H1 (cell line): Measurements from ENCODE around the gene CIZ1. TPM values are rescaled to one million over a fixed set of nuclear protein-coding genes. Genes with fewer than 3 reads are reported as not detected.

Experiments
- CTCF ChIA-PET: fragments of 300-600 bp; sonication (Branson Sonifier 250); formaldehyde crosslinking; loops from one replicate; lab custom pipeline; 2021; ENCODE audit not compliant: partially characterized antibody; lab: Charles Lee
- POLR2A ChIA-PET: fragments of 300-600 bp; sonication (Branson Sonifier 250); formaldehyde crosslinking; loops from one replicate; lab custom pipeline; 2021; ENCODE audit warnings: inconsistent platforms; ENCODE audit not compliant: partially characterized antibody; lab: Charles Lee
- DNase-seq, 2 experiments: peaks; one replicate each; pipeline versions ENCODE4 v3.0.0 to v3.0.0-alpha.2; 2010 to 2022; ENCODE audit warnings: low spot score in 2 of 2, low read depth in 1 of 2, mixed read lengths in 1 of 2
- FAIRE-seq: peaks from 2 replicates; lab custom pipeline; 2011; peaks lifted over from hg19 to GRCh38; lab: Jason Lieb, UNC
- H2AFZ ChIP-seq: 2 replicates; pipeline ENCODE4 v1.8.1; 2012; ENCODE audit warnings: low read length, inconsistent platforms
- H2AK5ac ChIP-seq: 2 replicates; pipeline ENCODE4 v1.6.1; 2013; ENCODE audit warnings: low read depth, low read length
- H2BK120ac ChIP-seq: replicated peaks from 2 replicates; pipeline ENCODE3; 2013; ENCODE audit warnings: low read depth, low read length, inconsistent platforms
- H2BK12ac ChIP-seq: 2 replicates; pipeline ENCODE4 v1.6.1; 2013; ENCODE audit warnings: low read depth, low read length
- H2BK15ac ChIP-seq: 2 replicates; pipeline ENCODE4 v1.6.1; 2013; ENCODE audit warnings: low read length
- H2BK20ac ChIP-seq: 2 replicates; pipeline ENCODE4 v1.6.1; 2013; ENCODE audit warnings: low read length
- H2BK5ac ChIP-seq: 2 replicates; pipeline ENCODE4 v1.6.1; 2013; ENCODE audit warnings: low read depth, low read length
- H3K14ac ChIP-seq: 2 replicates; pipeline ENCODE4 v1.6.1; 2013; ENCODE audit warnings: inconsistent platforms; ENCODE audit not compliant: insufficient read length
- H3K18ac ChIP-seq: 2 replicates; pipeline ENCODE4 v1.6.1; 2013; ENCODE audit warnings: low read length; ENCODE audit errors: extremely low read depth
- H3K23ac ChIP-seq: 2 replicates; pipeline ENCODE4 v1.6.1; 2013; ENCODE audit warnings: inconsistent platforms; ENCODE audit not compliant: insufficient read length
- H3K23me2 ChIP-seq: 2 replicates; pipeline ENCODE4 v1.6.1; 2013; ENCODE audit warnings: low read depth, low read length
- H3K27ac ChIP-seq: 2 replicates; pipeline ENCODE4 v1.6.1; 2011; ENCODE audit warnings: low read depth, low read length, inconsistent platforms
- H3K27me3 ChIP-seq, 4 experiments: replicated peaks in 1 of 4; 1 replicate in 1 of 4; 2 replicates in 3 of 4; pipeline versions ENCODE4 v1.6.1 to v1.8.1; 2011 to 2013; ENCODE audit warnings: low read length in 3 of 4, mild to moderate bottlenecking in 3 of 4, inconsistent platforms in 2 of 4, mixed read lengths in 2 of 4, moderate library complexity in 1 of 4; ENCODE audit not compliant: control insufficient read depth in 3 of 4, insufficient read depth in 3 of 4; ENCODE audit errors: extremely low read depth in 1 of 4
- H3K36me3 ChIP-seq, 4 experiments: 2 replicates each; pipeline versions ENCODE4 v1.6.1 to v1.8.1; 2011 to 2013; ENCODE audit warnings: mild to moderate bottlenecking in 4 of 4, low read length in 3 of 4, moderate library complexity in 2 of 4, control low read depth in 1 of 4, inconsistent platforms in 1 of 4; ENCODE audit not compliant: insufficient read depth in 4 of 4, control insufficient read depth in 2 of 4
- H3K4ac ChIP-seq: replicated peaks from 2 replicates; pipeline ENCODE3; 2013; ENCODE audit warnings: low read length, low read depth, mixed read lengths, inconsistent platforms; ENCODE audit not compliant: insufficient read length
- H3K4me1 ChIP-seq, 4 experiments: replicated peaks in 1 of 4; 1 replicate in 1 of 4; 2 replicates in 3 of 4; pipeline versions ENCODE4 v1.6.1 to v1.8.1; 2011 to 2013; ENCODE audit warnings: low read length in 3 of 4, inconsistent platforms in 2 of 4, mixed read lengths in 1 of 4; ENCODE audit not compliant: insufficient read depth in 4 of 4, control insufficient read depth in 3 of 4
- H3K4me2 ChIP-seq, 2 experiments: 2 replicates each; pipeline versions ENCODE4 v1.6.1 to v1.8.1; 2011 to 2013; ENCODE audit warnings: low read depth in 2 of 2, low read length in 2 of 2, control low read depth in 1 of 2, inconsistent platforms in 1 of 2, mild to moderate bottlenecking in 1 of 2; ENCODE audit not compliant: insufficient read depth in 1 of 2
- H3K4me3 ChIP-seq, 4 experiments: fragments of 200-600, 300-600 bp in 1 of 4; sonication (generic), shearing (Covaris generic), sonication (Bioruptor Twin) in 1 of 4; 2 replicates each; pipeline versions ENCODE4 v1.5.1 to v1.8.1; 2011 to 2016; ENCODE audit warnings: low read length in 4 of 4, low read depth in 3 of 4, control low read depth in 2 of 4, inconsistent platforms in 2 of 4, mild to moderate bottlenecking in 2 of 4, mixed read lengths in 1 of 4, moderate library complexity in 1 of 4; ENCODE audit not compliant: insufficient read depth in 2 of 4; ENCODE audit errors: extremely low read depth in 1 of 4
- H3K56ac ChIP-seq: replicated peaks from 2 replicates; pipeline ENCODE3; 2013; ENCODE audit warnings: low read depth, mild to moderate bottlenecking, mixed read lengths, low read length, inconsistent platforms; ENCODE audit not compliant: insufficient read length
- H3K79me1 ChIP-seq: 2 replicates; pipeline ENCODE4 v1.6.1; 2013; ENCODE audit warnings: low read depth, low read length, control low read depth
- H3K79me2 ChIP-seq, 2 experiments: 2 replicates each; pipeline versions ENCODE4 v1.6.1 to v1.8.1; 2012 to 2013; ENCODE audit warnings: low read length in 2 of 2, mild to moderate bottlenecking in 2 of 2, inconsistent platforms in 1 of 2; ENCODE audit not compliant: insufficient read depth in 2 of 2, control insufficient read depth in 1 of 2
- H3K9ac ChIP-seq, 4 experiments: replicated peaks in 1 of 4; 1 replicate in 1 of 4; 2 replicates in 3 of 4; pipeline versions ENCODE4 v1.6.1 to v1.8.1; 2011 to 2013; ENCODE audit warnings: low read depth in 3 of 4, low read length in 3 of 4, control low read depth in 2 of 4, mild to moderate bottlenecking in 2 of 4, moderate library complexity in 2 of 4, inconsistent platforms in 1 of 4; ENCODE audit errors: extremely low read depth in 1 of 4
- H3K9me3 ChIP-seq, 2 experiments: 2 replicates each; pipeline versions ENCODE4 v1.6.1 to v1.8.1; 2012 to 2013; ENCODE audit warnings: mild to moderate bottlenecking in 2 of 2, moderate library complexity in 2 of 2, control low read depth in 1 of 2, inconsistent platforms in 1 of 2, low read depth in 1 of 2, low read length in 1 of 2, mixed read lengths in 1 of 2; ENCODE audit not compliant: insufficient read depth in 2 of 2
- H4K20me1 ChIP-seq, 2 experiments: replicated peaks in 1 of 2; 2 replicates each; pipeline versions ENCODE3 to v1.8.1; 2011 to 2013; ENCODE audit warnings: inconsistent platforms in 2 of 2, low read length in 2 of 2, mild to moderate bottlenecking in 1 of 2; ENCODE audit not compliant: insufficient read depth in 2 of 2, control insufficient read depth in 1 of 2
- H4K5ac ChIP-seq: 2 replicates; pipeline ENCODE4 v1.6.1; 2013; ENCODE audit warnings: low read length, low read depth, mixed read lengths, inconsistent platforms; ENCODE audit not compliant: insufficient read length
- H4K8ac ChIP-seq: 2 replicates; pipeline ENCODE4 v1.8.0; 2013; ENCODE audit warnings: mild to moderate bottlenecking, moderate library complexity, low read length, inconsistent platforms; ENCODE audit not compliant: insufficient read depth; ENCODE audit errors: extremely low read depth
- H4K91ac ChIP-seq: replicated peaks from 2 replicates; pipeline ENCODE3; 2013; ENCODE audit warnings: low read length, mixed read lengths, inconsistent platforms; ENCODE audit not compliant: insufficient read length
- ASH2L ChIP-seq: fragments of 200-600, 300-600 bp; sonication (generic); IDR thresholded peaks from one replicate; pipeline ENCODE4 v1.7.1; 2017; ENCODE audit warnings: low read length
- CREB1 ChIP-seq: IDR thresholded peaks from 2 replicates; pipeline ENCODE4 v1.6.1; 2012; ENCODE audit warnings: inconsistent platforms
- CTBP2 ChIP-seq: IDR thresholded peaks from 2 replicates; pipeline ENCODE4 v1.7.0; 2011; ENCODE audit warnings: borderline replicate concordance, mild to moderate bottlenecking, moderate library complexity, mixed read lengths, low read length; ENCODE audit not compliant: insufficient read depth, insufficient read length
- ZNF274 ChIP-seq: IDR thresholded peaks from 2 replicates; pipeline ENCODE4 v1.7.0; 2012; ENCODE audit warnings: low read length, borderline replicate concordance; ENCODE audit errors: extremely low read depth
- WGBS, 2 experiments: shearing (Covaris generic) in 1 of 2; methylation state at CpG; one replicate each; pipeline versions ENCODE4 v1.1.6 to v1.1.7; 2013 to 2015; ENCODE audit warnings: low lambda C conversion rate in 2 of 2, mixed read lengths in 2 of 2, inconsistent platforms in 1 of 2, low coverage in 1 of 2, missing lambda C conversion rate in 1 of 2; ENCODE audit not compliant: insufficient replicate concordance in 2 of 2, insufficient coverage in 1 of 2, insufficient read length in 1 of 2; ENCODE audit errors: extremely low coverage in 1 of 2, missing lambda C conversion rate in 1 of 2; 5-methylcytosine and 5-hydroxymethylcytosine counted together
- polyA plus RNA-seq, 7 experiments: library from polyadenylated mRNA; depleted of rRNA in 3 of 7; stranded (reverse) in 5 of 7; unstranded in 2 of 7; fragments of >200 nt in 5 of 7; fragments of 200-250 nt in 2 of 7; gene quantifications; 1 replicate in 5 of 7; 2 replicates in 1 of 7; 4 replicates in 1 of 7; pipeline versions ENCODE4 v1.2.1 to v1.2.3, GENCODE V29; 2011 to 2013; ENCODE audit warnings: missing spikeins in 2 of 7, mixed read lengths in 2 of 7
- total RNA-seq: library from RNA; stranded (reverse); fragmentation: NEBNext Ultra II Directional; extraction: Animal tissue kit (Norgen Biotek cat#: 25700); gene quantifications from 2 replicates; pipeline ENCODE4 v1.2.1, GENCODE V29; 2021
- TF ChIP-seq, protein P1 (sequence below): IDR thresholded peaks from 2 replicates; pipeline ENCODE4 v1.6.1; 2011; ENCODE audit warnings: low read length, improper control_type of control experiment

Gene CIZ1
- total and polyA plus RNA-seq, 2 of the 8 experiments (the other 6 are each of a cell fraction or from before 2014, with no cell fraction given) = 66.0 to 107 TPM

- 92% methylated on average over 6 of the region's 6 CpGs; no CpG with 5 or more reads in 1 of the 2 experiments for WGBS, 2 experiments
- Histone ChIP-seq H3K27me3 (no peaks in the 10 kb centered on the region), H3K4me3 (no peak overlapping the region), H3K9me3 (no peaks in the 10 kb centered on the region), H4K91ac (no peak overlapping the region), H3K4me1 (peaks cover 0 to 11% (median 1%) of the 10 kb centered on the region in 4 experiments; a peak in 4 of 7 replicates)
- TF ChIP-seq CREB1 (no peak), CTBP2 (no peak), ZNF274 (no peak), ASH2L (no peak)
- TF ChIP-seq, protein P1, sequence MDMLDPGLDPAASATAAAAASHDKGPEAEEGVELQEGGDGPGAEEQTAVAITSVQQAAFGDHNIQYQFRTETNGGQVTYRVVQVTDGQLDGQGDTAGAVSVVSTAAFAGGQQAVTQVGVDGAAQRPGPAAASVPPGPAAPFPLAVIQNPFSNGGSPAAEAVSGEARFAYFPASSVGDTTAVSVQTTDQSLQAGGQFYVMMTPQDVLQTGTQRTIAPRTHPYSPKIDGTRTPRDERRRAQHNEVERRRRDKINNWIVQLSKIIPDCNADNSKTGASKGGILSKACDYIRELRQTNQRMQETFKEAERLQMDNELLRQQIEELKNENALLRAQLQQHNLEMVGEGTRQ = no peak
- TF ChIP-seq, all 59 proteins: peak for 0
- ChIA-PET CTCF (interaction anchor here (1.0 to 1.6 kb wide), 2 partner anchors 13 to 21 kb away, joined by 4 read pairs; no protein-coding TSS in a partner anchor), POLR2A (interaction anchor here (0.6 to 5.1 kb wide), 9 partner anchors 12 to 766 kb away, joined by 3 to 21 read pairs (median 4); partner anchors contain the start of gene PTGES2)
- H3K4me2 ChIP-seq = no peak overlapping the region
- no peak overlapping the region for H4K5ac ChIP-seq
- H3K27ac ChIP-seq = no peak overlapping the region; the same call in 1 of the 2 replicates
- no peak overlapping the region for H2BK12ac ChIP-seq
- peaks cover 2 to 39% (median 14%) of the 10 kb centered on the region in 4 experiments; a peak in 7 of 8 replicates for H3K36me3 ChIP-seq
- no peak overlapping the region for H3K4ac ChIP-seq
- H3K79me1 ChIP-seq = 0 out of 2 replicates have a peak, but pooled peaks cover 8% of the 10 kb centered on the region
- no peak overlapping the region for H2BK120ac ChIP-seq
- no peak overlapping the region for H2AK5ac ChIP-seq
- H3K23me2 ChIP-seq = peaks cover 5% of the 10 kb centered on the region; the same call in 1 of the 2 replicates
- H3K56ac ChIP-seq = no peak overlapping the region
- H3K79me2 ChIP-seq = peaks cover 0 to 4% of the 10 kb centered on the region in 2 experiments; a peak in 1 of 4 replicates
- H3K9ac ChIP-seq = no peak overlapping the region
- DNase-seq = no peak
- FAIRE-seq = no peak
- H4K20me1 ChIP-seq = peaks cover 0 to 4% of the 10 kb centered on the region in 2 experiments
- H2BK20ac ChIP-seq = no peak overlapping the region
- no peak overlapping the region for H4K8ac ChIP-seq
- no peak overlapping the region for H3K14ac ChIP-seq
- H2BK15ac ChIP-seq = no peak overlapping the region
- H3K18ac ChIP-seq = no peak overlapping the region
- no peak overlapping the region for H2BK5ac ChIP-seq
- H2AFZ ChIP-seq = no peak overlapping the region
- H3K23ac ChIP-seq = no peak overlapping the region
These were observed 28.3 kb downstream of the CIZ1 start for GRCh38 chr9:128163027-128163515.
